Kidney (tissue), 14 donors: ENCODE results near the gene PARP9. TPM values are rescaled to one million over a fixed set of nuclear protein-coding genes. Genes with fewer than 3 reads are reported as not detected.

Source experiments
- DNase-seq, 5 donors: peaks; one replicate each; pipeline ENCODE4 v3.0.0-alpha.2; 2013 to 2020
- FAIRE-seq: peaks from 2 replicates; lab custom pipeline; 2012; peaks lifted over from hg19 to GRCh38; lab: Jason Lieb, UNC
- H3K27ac ChIP-seq, 2 donors: one replicate each; pipeline ENCODE4 v1.7.0; 2013; ENCODE audit warnings: low read depth in 2 of 2, low read length in 2 of 2, inconsistent platforms in 1 of 2
- H3K27me3 ChIP-seq: one replicate; pipeline ENCODE4 v1.7.1; 2013; ENCODE audit warnings: low read length, inconsistent platforms; ENCODE audit not compliant: control insufficient read depth, insufficient read depth
- H3K36me3 ChIP-seq, 3 donors: one replicate each; pipeline versions ENCODE4 v1.7.0 to v1.7.1; 2013; ENCODE audit warnings: low read length in 3 of 3, control low read depth in 1 of 3, inconsistent platforms in 1 of 3; ENCODE audit not compliant: insufficient read depth in 3 of 3, control insufficient read depth in 2 of 3
- H3K4me1 ChIP-seq, 3 donors: one replicate each; pipeline versions ENCODE4 v1.7.0 to v1.7.1; 2013; ENCODE audit warnings: low read length in 3 of 3, inconsistent platforms in 1 of 3, low read depth in 1 of 3; ENCODE audit not compliant: control insufficient read depth in 2 of 3, insufficient read depth in 2 of 3
- H3K4me3 ChIP-seq, 3 donors: one replicate each; pipeline versions ENCODE4 v1.7.0 to v1.8.1; 2013; ENCODE audit warnings: low read length in 3 of 3, control low read depth in 1 of 3, inconsistent platforms in 1 of 3
- H3K9ac ChIP-seq, 3 donors: one replicate each; pipeline versions ENCODE4 v1.7.0 to v1.7.1; 2013; ENCODE audit warnings: low read length in 3 of 3, control low read depth in 1 of 3, inconsistent platforms in 1 of 3
- H3K9me3 ChIP-seq, 3 donors: one replicate each; pipeline versions ENCODE4 v1.7.0 to v1.7.1; 2013; ENCODE audit warnings: low read length in 3 of 3, control low read depth in 1 of 3, inconsistent platforms in 1 of 3; ENCODE audit not compliant: control insufficient read depth in 2 of 3, insufficient read depth in 1 of 3
- CTCF ChIP-seq: IDR thresholded peaks from 3 replicates; pipeline ENCODE4 v1.5.1; 2012; ENCODE audit warnings: mild to moderate bottlenecking, moderate library complexity, borderline replicate concordance; ENCODE audit not compliant: insufficient read depth; ENCODE audit errors: extremely low read depth
- intact Hi-C: fragments of 100-400 bp; cut with DNase I; formaldehyde crosslinking; loops from one replicate; pipeline ENCODE4 v1.11.1; 2022
- polyA plus RNA-seq: library from polyadenylated mRNA; stranded (reverse); fragments of 350-450 nt; fragmentation: Illumina TruSeq; extraction: RNeasy Lipid Tissue Mini Kit (QIAGEN cat#74804); gene quantifications from one replicate; pipeline ENCODE4 v1.2.3, GENCODE V29; 2014; ENCODE audit warnings: low read depth, low replicate concordance; ENCODE audit not compliant: insufficient read depth
- total RNA-seq: library from RNA; stranded (reverse); fragmentation: NEBNext Ultra II Directional; extraction: Animal tissue kit (Norgen Biotek cat#: 25700); gene quantifications from one replicate; pipeline ENCODE4 v1.2.1, GENCODE V29; 2021
- donor health status: control.
- donor health status: control.
- donor health status: control.
- donor health status: control.
- donor health status: control.
- donor health status: DM: yes; HTN: yes; CAD: no.
- donor health status: Normal renal cell carcinoma (clear cell type).

The PARP9 gene
- total and polyA plus RNA-seq, 2 donors from 2014 or later: 27.8 to 54.0 TPM

GRCh38 chr3:122548076-122548475, 16.0 kb downstream of the PARP9 start:
- intact Hi-C loops: no loop called here
- DNase-seq (no peak), FAIRE-seq (no peak)
- TF ChIP-seq CTCF: no peak
- no peaks in the 10 kb centered on the region for H3K27me3 ChIP-seq
- no peak overlapping the region for H3K9ac ChIP-seq
- no peaks in the 10 kb centered on the region for H3K4me1 ChIP-seq
- H3K27ac ChIP-seq: no peak overlapping the region
- no peaks in the 10 kb centered on the region for H3K9me3 ChIP-seq
- H3K36me3 ChIP-seq: peaks cover 0 to 18% (median 11%) of the 10 kb centered on the region in 3 donors
- no peak overlapping the region for H3K4me3 ChIP-seq

DNA sequence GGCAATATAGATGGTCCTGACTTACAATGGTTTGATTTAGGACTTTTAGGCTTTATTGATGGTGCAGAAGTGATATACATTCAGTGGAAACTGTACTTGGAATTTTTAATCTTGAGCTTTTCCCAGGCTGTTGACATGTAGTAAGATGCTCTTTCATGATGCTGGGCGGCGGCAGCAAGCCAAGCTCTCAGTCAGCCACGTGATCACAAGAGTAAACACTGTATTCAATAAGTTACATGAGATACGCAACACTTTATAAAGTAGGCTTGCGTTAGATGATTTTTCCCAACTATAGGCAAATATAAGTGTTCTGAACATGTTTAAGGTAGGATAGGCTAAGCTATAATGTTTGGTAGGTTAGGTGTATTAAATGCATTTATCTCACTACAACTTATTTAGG, 17.9 kb downstream of the PARP9 start:
- no peak for FAIRE-seq
- H3K9ac ChIP-seq: no peak overlapping the region
- no peaks in the 10 kb centered on the region for H3K4me1 ChIP-seq
- H3K9me3 ChIP-seq: no peaks in the 10 kb centered on the region
- no peak overlapping the region for H3K4me3 ChIP-seq
- H3K36me3 ChIP-seq: peaks cover 0 to 17% (median 11%) of the 10 kb centered on the region in 3 donors
- no peak for TF ChIP-seq CTCF
- H3K27ac ChIP-seq: no peak overlapping the region
- DNase-seq: no peak
- intact Hi-C loops: no loop called here
- H3K27me3 ChIP-seq: no peaks in the 10 kb centered on the region

- H3K9ac ChIP-seq: no peak overlapping the region
These were observed 25.1 kb downstream of the PARP9 start for GRCh38 chr3:122538956-122539490.

More at GRCh38 chr3:122538956-122539490, 25.1 kb downstream of the PARP9 start:
- H3K27ac ChIP-seq: no peak overlapping the region
- FAIRE-seq (no peak), DNase-seq (no peak)
- no peak for TF ChIP-seq CTCF
- H3K4me1 ChIP-seq: no peaks in the 10 kb centered on the region
- H3K9me3 ChIP-seq: no peaks in the 10 kb centered on the region
- no peak overlapping the region for H3K4me3 ChIP-seq
- H3K36me3 ChIP-seq: peaks cover 0 to 33% (median 17%) of the 10 kb centered on the region in 3 donors
- H3K27me3 ChIP-seq: no peaks in the 10 kb centered on the region
- intact Hi-C loops: no loop called here
